Ureter (tissue), 1 donor: ENCODE results near the gene UTS2. TPM values are rescaled to one million over a fixed set of nuclear protein-coding genes. Genes with fewer than 3 reads are reported as not detected.

Source experiments
- DNase-seq: peaks from one replicate; pipeline ENCODE4 v3.0.0-alpha.2; 2020; ENCODE audit warnings: low spot score
- total RNA-seq: library from RNA; stranded (reverse); gene quantifications from one replicate; pipeline ENCODE4 v1.2.4, GENCODE V29; 2023
- donor health status: DM: yes; HTN: yes; CAD: no.

The UTS2 gene
- not detected for total RNA-seq

GRCh38 chr1:7852804-7853683, at the start of gene UTS2:
TSS of gene UTS2 (minus strand) at chr1:7853065. CDS start at chr1:7853003, 62 bp downstream.
- DNase-seq: no peak

- DNase-seq: no peak
Measured at GRCh38 chr1:7899741-7900140, 46.9 kb upstream of the UTS2 start.

- no peak for DNase-seq
Measured at GRCh38 chr1:7898962-7899361, 46.1 kb upstream of the UTS2 start.

GRCh38 chr1:7896994-7897393, 44.1 kb upstream of the UTS2 start:
- no peak for DNase-seq

- DNase-seq: no peak
Measured at GRCh38 chr1:7893529-7894180, 40.8 kb upstream of the UTS2 start.

- DNase-seq: no peak
Measured at GRCh38 chr1:7891804-7892203, 38.9 kb upstream of the UTS2 start.

- DNase-seq: no peak
Measured at GRCh38 chr1:7890853-7891252, 38.0 kb upstream of the UTS2 start.

- DNase-seq: no peak
Measured at GRCh38 chr1:7888248-7889081, 35.6 kb upstream of the UTS2 start.

- DNase-seq: no peak
Measured at GRCh38 chr1:7886405-7886745, 33.5 kb upstream of the UTS2 start.

- DNase-seq: no peak
Measured at GRCh38 chr1:7885513-7886404, 32.9 kb upstream of the UTS2 start.

- DNase-seq: no peak
Measured at GRCh38 chr1:7884757-7885156, 31.9 kb upstream of the UTS2 start.

GRCh38 chr1:7879228-7879627, 26.4 kb upstream of the UTS2 start:
- DNase-seq: no peak

GRCh38 chr1:7878027-7878426, 25.2 kb upstream of the UTS2 start:
- DNase-seq: no peak

GRCh38 chr1:7873801-7874795, 21.2 kb upstream of the UTS2 start:
- DNase-seq: no peak

- DNase-seq: no peak
Measured at GRCh38 chr1:7871136-7871535, 18.3 kb upstream of the UTS2 start.

GRCh38 chr1:7869136-7869920, 16.5 kb upstream of the UTS2 start:
- DNase-seq: no peak

GRCh38 chr1:7868070-7868780, 15.4 kb upstream of the UTS2 start:
- DNase-seq: no peak

GRCh38 chr1:7865978-7866377, 13.1 kb upstream of the UTS2 start:
- no peak for DNase-seq
